Fibroblast of the aortic adventitia (primary cell): Measurements from ENCODE around the gene ALPG. TPM values are rescaled to one million over a fixed set of nuclear protein-coding genes. Genes with fewer than 3 reads are reported as not detected.
A peak's percentile ranks its signal among the peaks of the same experiment; 100 is the strongest.

Experiments
- DNase-seq: peaks from one replicate; pipeline ENCODE4 v3.0.0-alpha.2; 2010; ENCODE audit warnings: low read depth
- H3K4me3 ChIP-seq: 2 replicates; pipeline ENCODE4 v1.5.1; 2011; ENCODE audit warnings: low read depth, mild to moderate bottlenecking, control low read depth, low read length, moderate library complexity
- total RNA-seq: library from RNA; depleted of rRNA; stranded (reverse); fragments of >200 nt; gene quantifications from 2 replicates; pipeline ENCODE4 v1.2.3, GENCODE V29; 2012; ENCODE audit warnings: low replicate concordance
- TF ChIP-seq, protein P1 (sequence below): IDR thresholded peaks from 2 replicates; pipeline ENCODE4 v1.5.1; 2011; ENCODE audit warnings: mild to moderate bottlenecking, low read length, control low read depth, inconsistent platforms; ENCODE audit not compliant: insufficient read depth

ALPG gene
- total RNA-seq, 1 donor = not detected

GRCh38 chr2:232372231-232373208 is 34.1 kb upstream of the ALPG start:
- peak; percentile 18 for DNase-seq
- TF ChIP-seq, protein P1, sequence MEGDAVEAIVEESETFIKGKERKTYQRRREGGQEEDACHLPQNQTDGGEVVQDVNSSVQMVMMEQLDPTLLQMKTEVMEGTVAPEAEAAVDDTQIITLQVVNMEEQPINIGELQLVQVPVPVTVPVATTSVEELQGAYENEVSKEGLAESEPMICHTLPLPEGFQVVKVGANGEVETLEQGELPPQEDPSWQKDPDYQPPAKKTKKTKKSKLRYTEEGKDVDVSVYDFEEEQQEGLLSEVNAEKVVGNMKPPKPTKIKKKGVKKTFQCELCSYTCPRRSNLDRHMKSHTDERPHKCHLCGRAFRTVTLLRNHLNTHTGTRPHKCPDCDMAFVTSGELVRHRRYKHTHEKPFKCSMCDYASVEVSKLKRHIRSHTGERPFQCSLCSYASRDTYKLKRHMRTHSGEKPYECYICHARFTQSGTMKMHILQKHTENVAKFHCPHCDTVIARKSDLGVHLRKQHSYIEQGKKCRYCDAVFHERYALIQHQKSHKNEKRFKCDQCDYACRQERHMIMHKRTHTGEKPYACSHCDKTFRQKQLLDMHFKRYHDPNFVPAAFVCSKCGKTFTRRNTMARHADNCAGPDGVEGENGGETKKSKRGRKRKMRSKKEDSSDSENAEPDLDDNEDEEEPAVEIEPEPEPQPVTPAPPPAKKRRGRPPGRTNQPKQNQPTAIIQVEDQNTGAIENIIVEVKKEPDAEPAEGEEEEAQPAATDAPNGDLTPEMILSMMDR = no peak
- no peak overlapping the region for H3K4me3 ChIP-seq

DNA sequence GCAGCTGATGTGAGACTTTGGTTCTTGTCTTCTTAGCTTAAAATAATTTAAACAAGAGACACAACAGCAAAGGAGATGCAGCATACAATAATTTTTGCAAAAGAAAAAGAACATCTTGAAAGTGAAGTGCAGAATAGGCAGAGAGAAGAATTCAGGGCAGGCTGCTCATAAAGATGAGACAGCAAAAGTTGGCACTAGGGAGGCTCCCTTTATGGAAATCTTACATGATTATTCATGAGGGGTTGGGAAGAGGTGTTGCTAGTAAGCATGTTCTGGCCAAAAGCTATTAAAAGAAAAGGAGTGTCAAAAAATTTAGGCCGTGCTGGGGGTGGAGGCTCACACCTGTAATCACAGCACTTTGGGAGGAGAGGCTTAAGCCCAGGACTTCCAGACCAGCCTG is 32.3 kb upstream of the ALPG start:
- no peak for DNase-seq
- TF ChIP-seq, protein P1 = no peak
- no peak overlapping the region for H3K4me3 ChIP-seq

DNA sequence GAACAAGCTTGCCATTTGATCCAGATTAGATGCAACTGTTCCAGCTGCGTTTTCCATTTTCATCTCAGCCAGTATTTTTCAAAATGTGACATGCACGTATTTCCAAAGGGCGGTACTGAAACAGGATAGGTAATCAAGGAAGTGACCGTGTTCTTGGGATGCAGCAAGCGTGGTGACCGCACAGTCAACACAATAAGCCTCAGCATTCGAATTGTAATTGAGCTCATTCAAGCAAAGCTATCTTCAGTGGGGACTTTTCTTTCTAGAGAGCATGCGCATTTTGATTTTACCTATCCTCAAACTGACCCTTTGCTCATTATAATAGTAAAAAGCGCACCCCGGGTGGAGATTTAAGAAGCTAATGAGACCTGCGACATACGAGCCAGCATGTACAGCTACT is 31.5 kb upstream of the ALPG start:
- H3K4me3 ChIP-seq = no peak overlapping the region
- no peak for DNase-seq
- TF ChIP-seq, protein P1 = no peak

DNA sequence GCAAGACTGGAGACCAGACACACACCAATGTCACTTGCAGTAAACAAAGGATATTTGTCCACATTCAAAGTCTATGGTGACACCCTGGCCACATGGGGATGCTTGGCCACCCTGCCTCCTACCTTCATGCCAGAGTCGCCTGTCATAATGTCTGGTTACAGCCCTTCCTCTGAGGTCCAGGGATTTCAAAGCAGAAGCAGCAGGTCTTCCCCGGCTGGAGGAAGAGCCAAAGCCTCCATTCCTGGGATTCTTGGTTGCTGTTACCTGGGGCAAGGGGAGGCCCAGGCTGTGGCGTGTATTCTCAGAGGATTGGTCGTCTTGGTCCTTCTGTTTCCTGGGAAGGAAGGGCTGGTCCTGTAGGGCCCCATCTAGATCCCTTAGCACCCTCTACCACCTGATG is 30.4 kb upstream of the ALPG start:
- H3K4me3 ChIP-seq = no peak overlapping the region
- DNase-seq = no peak
- TF ChIP-seq, protein P1 = no peak

- TF ChIP-seq, protein P1 = no peak
- DNase-seq = no peak
- H3K4me3 ChIP-seq = no peak overlapping the region
These were observed 29.9 kb upstream of the ALPG start for GRCh38 chr2:232376713-232377112.

DNA sequence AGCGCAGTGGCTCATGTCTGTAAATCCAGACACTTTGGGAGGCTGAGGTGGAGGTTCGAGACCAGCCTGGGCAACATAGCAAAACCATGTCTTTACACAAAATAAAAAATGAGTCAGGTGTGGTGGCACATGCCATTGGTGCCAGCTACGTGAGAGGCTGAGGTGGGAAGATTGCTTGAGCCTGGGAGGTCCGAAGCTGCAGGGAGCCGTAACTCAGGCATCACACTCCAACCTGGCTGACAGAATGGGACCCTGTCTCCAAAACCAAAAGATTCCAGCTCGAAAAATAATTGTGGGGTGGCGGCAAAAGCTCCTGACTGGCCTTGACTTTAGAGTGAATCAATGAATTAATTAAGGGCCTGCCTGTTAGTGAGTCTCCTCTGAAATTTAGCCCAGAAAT is 29.3 kb upstream of the ALPG start:
- H3K4me3 ChIP-seq = no peak overlapping the region
- DNase-seq = no peak
- TF ChIP-seq, protein P1 = no peak
